Chondrocyte (in vitro differentiated cells): Measurements from ENCODE around the gene LONP1. TPM values are rescaled to one million over a fixed set of nuclear protein-coding genes. Genes with fewer than 3 reads are reported as not detected.

Experiments
- DNase-seq: peaks from one replicate; pipeline ENCODE4 v3.0.0; 2021; ENCODE audit warnings: mixed read lengths, low spot score
- H3K27ac Mint-ChIP-seq: one replicate; pipeline ENCODE4 v1.8.0; 2021; ENCODE audit warnings: mild to moderate bottlenecking, moderate library complexity, mixed read lengths; ENCODE audit not compliant: unreplicated experiment
- H3K27me3 Mint-ChIP-seq: 2 replicates; pipeline ENCODE4 v1.8.0; 2021; ENCODE audit warnings: low read depth, mixed read lengths
- H3K36me3 Mint-ChIP-seq: 2 replicates; pipeline ENCODE4 v1.8.0; 2021; ENCODE audit warnings: low read depth, mixed read lengths
- H3K4me1 Mint-ChIP-seq: 2 replicates; pipeline ENCODE4 v1.8.0; 2021; ENCODE audit warnings: low read depth, mild to moderate bottlenecking, mixed read lengths
- H3K4me3 Mint-ChIP-seq: one replicate; pipeline ENCODE4 v1.8.0; 2021; ENCODE audit warnings: mild to moderate bottlenecking, moderate library complexity, mixed read lengths; ENCODE audit not compliant: unreplicated experiment
- H3K9me3 Mint-ChIP-seq: 2 replicates; pipeline ENCODE4 v1.8.0; 2021; ENCODE audit warnings: low read depth, mixed read lengths
- CTCF ChIP-seq: fragments of 200-600 bp; sonication (generic); IDR thresholded peaks from 2 replicates; pipeline ENCODE4 v1.5.0; 2021; ENCODE audit warnings: antibody characterized with exemption, mild to moderate bottlenecking, moderate library complexity
- total RNA-seq: library from RNA; stranded (reverse); gene quantifications from 3 replicates; pipeline ENCODE4 v1.2.1, GENCODE V29; 2021

The LONP1 gene
- total RNA-seq, 1 donor from 2014 or later = 116 TPM

- H3K9me3 Mint-ChIP-seq = no peaks in the 10 kb centered on the region
- TF ChIP-seq CTCF = no peak
- no peaks in the 10 kb centered on the region for H3K27me3 Mint-ChIP-seq
- H3K4me1 Mint-ChIP-seq = peaks cover 20% of the 10 kb centered on the region
- H3K27ac Mint-ChIP-seq = peak overlapping the region; percentile 2
- DNase-seq = no peak
- H3K36me3 Mint-ChIP-seq = peaks cover 30% of the 10 kb centered on the region
- H3K4me3 Mint-ChIP-seq = no peak overlapping the region
These were observed 24.8 kb downstream of the LONP1 start for GRCh38 chr19:5694956-5695648.

GRCh38 chr19:5694167-5694955 is 25.6 kb downstream of the LONP1 start:
- peaks cover 30% of the 10 kb centered on the region for H3K36me3 Mint-ChIP-seq
- no peaks in the 10 kb centered on the region for H3K27me3 Mint-ChIP-seq
- no peaks in the 10 kb centered on the region for H3K9me3 Mint-ChIP-seq
- peaks cover 24% of the 10 kb centered on the region for H3K4me1 Mint-ChIP-seq
- DNase-seq = no peak
- H3K27ac Mint-ChIP-seq = no peak overlapping the region
- H3K4me3 Mint-ChIP-seq = no peak overlapping the region
- no peak for TF ChIP-seq CTCF

DNA sequence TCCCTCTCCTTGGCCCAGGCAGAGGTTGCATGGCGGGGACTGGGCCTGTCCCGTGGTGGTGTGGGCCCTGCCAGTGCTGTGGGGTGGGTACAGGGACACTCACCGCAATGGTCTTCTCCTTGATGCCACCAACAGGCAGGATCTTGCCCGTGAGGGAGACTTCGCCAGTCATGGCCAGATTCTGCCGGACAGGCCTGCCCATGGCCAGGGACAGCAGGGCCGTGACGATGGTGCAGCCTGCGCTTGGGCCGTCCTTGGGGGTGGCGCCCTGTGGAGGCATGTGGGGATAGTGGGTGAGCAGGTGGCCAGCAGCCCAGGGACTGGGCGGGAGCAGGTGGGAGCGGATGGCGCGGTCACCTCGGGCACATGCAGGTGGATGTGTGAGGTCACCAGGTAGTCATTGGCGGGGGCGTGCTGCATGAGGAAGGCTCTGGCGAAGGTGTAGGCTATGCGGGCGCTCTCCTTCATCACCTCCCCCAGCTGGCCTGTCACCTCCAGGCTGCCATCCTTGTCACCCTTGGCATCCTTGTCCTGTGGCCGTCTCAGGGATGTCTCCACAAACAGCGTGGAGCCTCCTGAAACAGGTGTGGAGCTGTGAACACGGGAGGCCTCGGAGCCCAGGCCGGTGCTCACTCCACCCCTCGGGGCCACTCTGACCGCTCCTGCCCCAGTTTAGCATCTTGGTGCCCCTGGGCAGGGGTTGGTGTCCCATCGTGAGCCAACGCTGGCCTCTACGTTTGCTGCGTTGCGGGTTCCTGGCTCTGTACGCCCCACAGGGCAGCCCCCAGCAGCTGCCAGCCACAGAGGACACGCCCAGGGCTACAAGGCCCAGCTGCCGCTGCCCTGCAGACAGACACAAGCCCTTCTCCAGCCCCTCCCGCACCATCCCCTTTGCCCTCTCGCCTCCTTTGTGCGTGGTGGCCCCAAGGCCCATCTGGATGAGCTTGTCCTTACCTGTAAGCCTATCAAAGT is 26.5 kb downstream of the LONP1 start:
- TF ChIP-seq CTCF = no peak
- peak overlapping the region; percentile 59 for H3K27ac Mint-ChIP-seq
- H3K4me3 Mint-ChIP-seq = no peak overlapping the region
- peaks cover 26% of the 10 kb centered on the region for H3K36me3 Mint-ChIP-seq
- peaks cover 24% of the 10 kb centered on the region for H3K4me1 Mint-ChIP-seq
- H3K27me3 Mint-ChIP-seq = no peaks in the 10 kb centered on the region
- no peaks in the 10 kb centered on the region for H3K9me3 Mint-ChIP-seq
- DNase-seq = peak; percentile 94

DNA sequence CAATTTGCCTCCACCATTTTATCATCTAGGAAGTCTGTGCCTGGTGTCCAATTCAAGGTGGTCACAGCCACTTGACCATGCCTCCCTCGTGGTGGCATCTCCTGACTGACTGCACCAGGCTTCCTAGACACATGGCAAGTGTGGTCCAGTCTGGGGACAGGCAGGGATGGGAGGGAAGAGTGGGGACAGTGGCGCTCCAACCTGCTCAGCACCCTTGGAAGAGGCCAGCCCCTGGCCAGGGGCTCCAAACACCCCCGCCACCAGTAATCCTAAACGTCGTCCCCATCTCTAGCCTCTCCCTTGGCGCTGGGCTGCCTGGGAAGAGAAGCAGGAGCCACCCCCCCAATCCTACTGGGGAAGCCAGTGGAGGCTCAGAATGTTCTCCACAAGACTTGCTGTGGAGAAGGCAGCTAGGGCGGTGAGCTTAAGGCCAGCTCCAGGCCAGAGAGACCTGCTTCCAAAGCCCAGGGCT is 27.2 kb downstream of the LONP1 start:
- no peak for DNase-seq
- Mint-ChIP-seq H3K36me3 (peaks cover 26% of the 10 kb centered on the region), H3K27ac (peak overlapping the region; percentile 59), H3K4me1 (peaks cover 29% of the 10 kb centered on the region), H3K9me3 (no peaks in the 10 kb centered on the region), H3K4me3 (no peak overlapping the region), H3K27me3 (no peaks in the 10 kb centered on the region)
- no peak for TF ChIP-seq CTCF
